ENCODE results near the gene UCP3.
A peak's percentile ranks its signal among the peaks of the same experiment; 100 is the strongest.

Gene UCP3

DNA sequence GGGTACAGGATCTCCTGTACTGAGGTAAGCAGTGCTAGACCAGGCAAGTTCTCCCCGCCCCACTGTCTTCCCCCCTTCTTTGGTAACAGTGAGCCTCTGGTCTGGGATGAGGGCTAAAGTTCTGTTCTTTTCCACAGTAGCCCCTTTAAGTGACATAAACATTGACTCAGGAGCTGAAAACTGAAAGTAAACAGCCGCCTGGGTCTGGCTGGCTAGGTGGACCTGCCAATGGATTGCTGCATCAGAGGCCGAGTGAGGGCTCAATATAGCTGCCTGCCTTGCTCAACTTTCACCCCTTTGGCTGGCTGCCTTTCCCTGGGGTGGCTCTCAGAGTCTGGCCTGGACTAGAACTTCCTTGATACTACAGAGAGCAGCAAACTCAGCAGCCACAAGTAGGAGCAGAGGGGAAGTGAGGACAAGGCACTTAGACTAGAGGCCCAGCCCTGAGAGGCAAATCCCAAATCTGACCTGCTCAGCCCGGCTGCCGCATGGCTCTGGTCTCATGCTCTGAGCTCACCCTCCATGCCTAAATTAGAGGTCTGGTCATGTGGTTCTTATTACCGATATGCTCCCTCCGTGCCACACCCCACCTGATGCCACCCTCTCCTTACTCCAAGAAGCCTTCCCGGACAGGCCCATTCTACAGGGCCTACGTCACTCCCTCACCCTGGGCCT lies 9.6 kb upstream of the UCP3 start:
- DNase-seq (ENCODE audit: low read depth in 3 of 3), result no peak

GRCh38 chr11:74017631-74018030 lies 8.7 kb upstream of the UCP3 start:
- DNase-seq (ENCODE audit: low read depth in 3 of 3), result no peak

GRCh38 chr11:74015919-74016684 lies 7.2 kb upstream of the UCP3 start:
- DNase-seq (ENCODE audit: low read depth in 3 of 3), result no peak

GRCh38 chr11:74014880-74015279 lies 6.0 kb upstream of the UCP3 start:
- no peak for DNase-seq (ENCODE audit: low read depth in 3 of 3)

- DNase-seq (ENCODE audit: low read depth in 3 of 3), result no peak
Measured at GRCh38 chr11:74013141-74013540, 4.3 kb upstream of the UCP3 start.

GRCh38 chr11:74012074-74012809 lies 3.4 kb upstream of the UCP3 start:
- no peak for DNase-seq (ENCODE audit: low read depth in 3 of 3)

DNA sequence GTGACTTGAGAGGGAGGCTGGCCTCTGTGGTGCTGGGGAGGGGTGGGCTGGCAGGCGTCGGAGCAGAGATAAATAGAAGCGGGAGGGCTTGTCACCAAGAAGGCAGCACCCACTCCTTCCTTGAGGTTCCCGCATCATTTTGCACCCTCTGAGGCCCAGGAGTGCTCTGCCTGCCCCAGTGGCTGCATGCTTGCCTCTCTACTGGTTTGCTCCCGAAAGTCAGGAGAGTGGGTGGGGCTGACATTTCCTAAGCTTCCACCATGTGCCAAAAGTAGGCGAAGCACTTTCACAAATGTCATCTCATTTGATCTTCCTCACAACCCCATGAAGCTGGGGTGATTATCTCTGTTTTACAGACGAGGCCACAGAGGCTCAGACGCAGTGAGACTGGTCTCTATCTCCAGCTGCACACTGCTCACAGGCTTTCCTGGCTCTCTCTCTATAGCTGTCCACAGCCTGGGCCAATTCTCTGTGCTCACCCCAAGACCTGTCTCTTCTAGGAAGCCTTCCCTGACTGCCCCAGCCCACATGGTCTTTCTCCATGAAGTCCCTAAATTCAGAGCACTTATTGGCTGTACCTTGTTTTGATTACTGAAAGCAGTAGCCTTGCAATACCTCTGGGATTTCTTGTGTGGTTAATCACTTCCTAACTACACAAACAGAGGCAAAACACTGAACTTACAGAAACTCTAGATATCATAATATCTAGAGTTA lies 2.6 kb upstream of the UCP3 start:
- no peak for DNase-seq (ENCODE audit: low read depth in 3 of 3)

GRCh38 chr11:74010306-74011300 lies 1.7 kb upstream of the UCP3 start:
- DNase-seq (ENCODE audit: low read depth in 3 of 3), result no peak

DNA sequence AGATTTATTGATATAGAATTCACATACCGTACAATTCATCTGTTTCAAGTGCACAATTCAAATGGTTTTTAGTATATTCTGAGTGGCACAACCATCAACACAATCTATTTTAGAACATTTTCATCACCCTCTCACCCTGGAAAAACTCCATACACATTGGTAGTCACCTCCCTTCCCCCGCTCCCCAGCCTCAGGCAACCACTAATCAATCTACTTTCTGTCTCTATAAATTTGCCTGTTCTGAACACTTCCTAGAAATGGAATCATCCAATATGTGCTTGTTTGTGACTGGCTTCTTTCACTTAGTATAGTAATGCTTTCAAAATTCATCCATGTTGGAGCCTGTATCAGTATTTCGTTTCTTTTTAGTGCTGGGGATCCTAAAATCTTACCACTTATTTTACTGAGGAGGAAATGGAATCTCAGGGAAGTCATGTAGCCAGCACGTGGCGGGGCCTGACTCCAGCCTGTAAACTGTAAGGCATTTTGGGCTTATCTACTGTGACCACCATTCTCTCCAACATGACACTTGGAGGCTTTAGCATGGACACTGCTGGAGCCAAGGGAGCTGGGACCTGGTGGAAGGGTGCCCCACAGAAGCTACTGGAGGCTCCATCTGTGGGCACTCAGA lies 905 bp upstream of the UCP3 start:
- DNase-seq (ENCODE audit: low read depth in 3 of 3), result no peak

- no peak for DNase-seq (ENCODE audit: low read depth in 3 of 3)
Measured at GRCh38 chr11:74009230-74009547, 304 bp upstream of the UCP3 start.

DNA sequence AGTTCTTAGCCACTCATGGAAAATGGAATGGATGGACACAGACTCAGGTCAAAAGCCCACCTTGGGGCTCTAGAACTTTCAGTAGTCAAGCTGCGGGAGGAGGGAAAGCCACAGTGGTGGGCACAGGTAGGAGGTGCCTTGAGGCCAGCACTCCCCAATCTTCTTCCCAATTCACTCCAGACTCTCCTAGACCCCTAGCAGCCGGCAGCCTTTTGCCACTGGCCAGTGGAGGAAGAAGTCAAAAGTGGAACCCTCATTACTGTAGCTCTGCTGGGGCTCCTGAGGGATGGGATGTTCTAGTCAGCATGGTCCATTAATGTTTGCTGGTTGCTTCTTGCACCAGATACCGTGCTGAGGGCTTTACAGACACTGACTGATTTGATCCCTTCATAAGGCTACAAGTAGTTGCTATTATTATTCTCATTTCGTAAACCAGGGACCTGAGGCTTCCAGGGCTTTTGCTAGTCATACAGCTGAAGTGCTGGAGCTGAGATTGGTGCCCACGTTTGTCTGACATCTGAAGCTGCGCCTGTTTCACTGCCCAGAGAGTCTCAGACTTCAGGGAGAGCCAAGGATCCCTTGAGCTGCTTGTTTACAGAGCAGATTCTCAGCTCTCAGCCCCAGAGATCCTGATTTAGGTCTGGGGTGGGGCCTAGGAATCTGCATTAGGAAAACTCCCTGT lies 1.1 kb downstream of the UCP3 start:
- DNase-seq (ENCODE audit: low read depth in 3 of 3), result no peak

DNA sequence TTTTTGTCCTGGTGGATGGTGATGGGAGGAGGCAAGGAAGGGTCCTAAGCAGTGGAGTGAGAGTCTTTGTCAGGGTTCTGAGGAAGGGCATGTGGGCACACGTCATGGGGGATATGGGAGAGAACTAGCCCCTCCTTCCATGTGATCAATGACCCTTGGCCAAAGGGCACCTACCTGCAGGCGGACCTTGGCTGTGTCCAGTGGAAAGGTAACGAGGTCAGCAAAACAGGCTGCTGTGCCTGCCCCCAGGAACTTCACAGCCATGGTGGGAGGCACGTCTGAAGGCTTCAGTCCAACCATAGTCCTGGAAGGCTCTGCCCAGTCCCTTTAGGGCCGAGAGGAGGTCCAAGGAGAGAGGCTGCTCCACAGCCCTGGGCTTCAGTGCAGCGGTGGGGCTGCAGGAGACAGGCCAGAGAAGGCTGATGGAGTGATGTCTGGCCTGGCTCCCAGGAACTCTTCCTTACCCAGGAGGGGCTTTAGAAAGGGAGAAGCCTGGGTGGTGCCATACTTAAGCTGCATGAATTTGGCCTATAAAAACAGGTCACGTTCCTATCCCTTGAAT lies 2.1 kb downstream of the UCP3 start:
- no peak for DNase-seq (ENCODE audit: low read depth in 3 of 3)

GRCh38 chr11:74005721-74006517 lies 3.0 kb downstream of the UCP3 start:
- DNase-seq (ENCODE audit: low read depth in 3 of 3), result no peak

GRCh38 chr11:74004759-74005615 lies 3.9 kb downstream of the UCP3 start:
- peak in 2 of 3 experiments; percentile 60 to 73 for DNase-seq (ENCODE audit: low read depth in 3 of 3)

DNA sequence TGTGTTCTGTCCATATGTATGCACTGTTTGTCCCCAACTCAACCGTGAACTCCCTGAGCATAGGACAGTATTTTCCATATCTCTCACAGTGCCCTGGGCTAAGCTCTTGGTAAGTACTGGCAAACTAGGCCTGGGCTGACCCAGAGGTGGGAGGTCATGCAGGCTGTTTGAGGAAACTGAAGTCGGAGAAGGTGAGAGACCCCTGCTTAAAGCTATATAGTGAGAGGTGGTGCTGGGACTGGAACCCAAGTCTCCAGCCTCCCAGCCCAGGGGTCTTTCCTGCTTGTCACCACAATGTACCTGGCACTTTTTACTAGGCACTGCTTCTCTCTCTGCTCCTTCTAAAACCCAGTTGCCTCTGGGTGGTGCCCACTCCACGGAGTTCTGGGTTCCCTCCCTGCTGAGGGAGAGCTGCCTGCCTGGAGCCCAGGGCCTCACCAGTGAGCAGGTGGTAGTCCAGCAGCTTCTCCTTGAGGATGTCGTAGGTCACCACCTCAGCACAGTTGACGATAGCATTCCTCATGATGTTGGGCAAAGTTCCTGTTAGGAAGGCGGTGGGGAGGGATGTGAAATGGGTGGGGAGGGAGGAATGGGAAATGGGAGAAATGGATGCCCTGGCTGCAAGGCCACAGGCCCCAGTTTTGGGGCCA lies 4.7 kb downstream of the UCP3 start:
- DNase-seq (ENCODE audit: low read depth in 3 of 3), result no peak

DNA sequence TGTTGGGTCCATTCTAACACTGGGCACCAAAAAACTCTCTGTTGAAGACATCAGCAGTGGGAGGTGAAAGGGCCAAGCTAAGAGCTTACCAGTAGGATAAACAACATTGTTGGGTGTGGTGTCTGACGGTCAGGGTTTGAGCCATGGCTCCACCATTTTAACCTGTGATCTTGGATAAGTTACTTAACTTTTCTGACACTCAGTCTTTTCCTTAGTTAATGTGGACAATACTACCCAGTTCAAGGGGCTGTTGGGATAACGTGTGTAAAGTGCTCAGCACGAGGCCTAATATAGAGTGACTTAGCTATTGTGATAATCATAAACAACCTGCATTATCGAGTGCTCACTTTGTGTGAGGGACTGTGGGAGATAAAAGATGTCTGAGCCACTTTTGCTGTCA lies 6.1 kb downstream of the UCP3 start:
- DNase-seq (ENCODE audit: low read depth in 3 of 3), result no peak

- no peak for DNase-seq (ENCODE audit: low read depth in 3 of 3)
Measured at GRCh38 chr11:74001822-74002286, 7.0 kb downstream of the UCP3 start.
